ENCODE data around the gene SEZ6L.
"Not testable (repeated sequence)": the region's sequence is repeated elsewhere in the genome, so short reads cannot be mapped to it uniquely, and the experiment has no call there.

SEZ6L gene

DNA sequence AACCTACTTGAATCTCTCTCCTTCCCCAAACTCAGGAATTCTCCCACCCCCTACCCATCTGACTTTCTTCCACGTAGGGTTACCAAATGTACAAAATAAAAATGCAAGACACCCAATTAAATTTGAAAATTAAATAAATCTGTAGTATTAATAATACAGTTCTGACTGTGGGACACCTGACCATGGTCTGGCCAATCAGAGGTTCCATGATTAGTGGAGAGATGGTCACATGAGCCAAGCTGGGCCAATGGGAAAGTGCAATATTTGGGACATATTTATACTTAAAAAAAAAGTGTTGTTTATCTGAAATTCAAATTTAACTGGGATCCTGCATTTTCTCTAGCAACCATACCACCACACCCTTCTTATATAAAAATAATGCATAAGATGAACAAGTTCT, 230.0 kb downstream of the SEZ6L start:
- intact Hi-C loops (cut with DNase I; ENCODE audit: low total_unique reads): no loop called here
- no peak for DNase-seq
- peaks cover 0 to 18% of the 10 kb centered on the region in 2 donors for H3K27me3 ChIP-seq
- no peak overlapping the region for H3K4me3 ChIP-seq
- TF ChIP-seq, protein P1, sequence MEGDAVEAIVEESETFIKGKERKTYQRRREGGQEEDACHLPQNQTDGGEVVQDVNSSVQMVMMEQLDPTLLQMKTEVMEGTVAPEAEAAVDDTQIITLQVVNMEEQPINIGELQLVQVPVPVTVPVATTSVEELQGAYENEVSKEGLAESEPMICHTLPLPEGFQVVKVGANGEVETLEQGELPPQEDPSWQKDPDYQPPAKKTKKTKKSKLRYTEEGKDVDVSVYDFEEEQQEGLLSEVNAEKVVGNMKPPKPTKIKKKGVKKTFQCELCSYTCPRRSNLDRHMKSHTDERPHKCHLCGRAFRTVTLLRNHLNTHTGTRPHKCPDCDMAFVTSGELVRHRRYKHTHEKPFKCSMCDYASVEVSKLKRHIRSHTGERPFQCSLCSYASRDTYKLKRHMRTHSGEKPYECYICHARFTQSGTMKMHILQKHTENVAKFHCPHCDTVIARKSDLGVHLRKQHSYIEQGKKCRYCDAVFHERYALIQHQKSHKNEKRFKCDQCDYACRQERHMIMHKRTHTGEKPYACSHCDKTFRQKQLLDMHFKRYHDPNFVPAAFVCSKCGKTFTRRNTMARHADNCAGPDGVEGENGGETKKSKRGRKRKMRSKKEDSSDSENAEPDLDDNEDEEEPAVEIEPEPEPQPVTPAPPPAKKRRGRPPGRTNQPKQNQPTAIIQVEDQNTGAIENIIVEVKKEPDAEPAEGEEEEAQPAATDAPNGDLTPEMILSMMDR (IDR thresholded peaks at IDR 0.05): no peak
- no peaks in the 10 kb centered on the region for H3K4me1 ChIP-seq
- H3K9me3 ChIP-seq: no peaks in the 10 kb centered on the region
- H3K27ac ChIP-seq: no peak overlapping the region
- H3K36me3 ChIP-seq: no peaks in the 10 kb centered on the region

DNA sequence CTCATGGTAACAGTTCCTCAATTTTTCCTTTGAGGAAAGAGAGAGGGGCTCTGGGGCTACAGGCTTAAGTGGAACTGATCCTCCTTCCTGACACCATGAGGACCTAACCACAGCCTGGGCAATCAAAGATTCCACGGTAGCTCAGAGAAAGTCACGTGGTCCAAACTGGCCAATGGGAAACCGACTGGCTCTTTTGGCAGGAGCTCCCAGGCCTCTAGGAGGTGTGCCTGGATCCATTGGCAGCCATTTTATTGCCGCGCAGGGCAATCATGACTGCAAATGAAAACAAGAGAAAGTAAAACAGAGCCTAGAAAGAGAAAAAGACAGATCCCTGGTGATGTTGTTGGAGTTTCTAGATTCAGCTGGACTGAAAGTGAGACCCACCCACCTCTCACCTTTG, 232.5 kb downstream of the SEZ6L start:
- TF ChIP-seq, protein P1 (IDR thresholded peaks at IDR 0.05): no peak
- H3K36me3 ChIP-seq: no peaks in the 10 kb centered on the region
- no peak overlapping the region for H3K27ac ChIP-seq
- H3K4me3 ChIP-seq: no peak overlapping the region
- DNase-seq: no peak
- H3K27me3 ChIP-seq: peaks cover 0 to 33% of the 10 kb centered on the region in 2 donors
- no peaks in the 10 kb centered on the region for H3K9me3 ChIP-seq
- H3K4me1 ChIP-seq: no peaks in the 10 kb centered on the region
- intact Hi-C loops (cut with DNase I; ENCODE audit: low total_unique reads): no loop called here

DNA sequence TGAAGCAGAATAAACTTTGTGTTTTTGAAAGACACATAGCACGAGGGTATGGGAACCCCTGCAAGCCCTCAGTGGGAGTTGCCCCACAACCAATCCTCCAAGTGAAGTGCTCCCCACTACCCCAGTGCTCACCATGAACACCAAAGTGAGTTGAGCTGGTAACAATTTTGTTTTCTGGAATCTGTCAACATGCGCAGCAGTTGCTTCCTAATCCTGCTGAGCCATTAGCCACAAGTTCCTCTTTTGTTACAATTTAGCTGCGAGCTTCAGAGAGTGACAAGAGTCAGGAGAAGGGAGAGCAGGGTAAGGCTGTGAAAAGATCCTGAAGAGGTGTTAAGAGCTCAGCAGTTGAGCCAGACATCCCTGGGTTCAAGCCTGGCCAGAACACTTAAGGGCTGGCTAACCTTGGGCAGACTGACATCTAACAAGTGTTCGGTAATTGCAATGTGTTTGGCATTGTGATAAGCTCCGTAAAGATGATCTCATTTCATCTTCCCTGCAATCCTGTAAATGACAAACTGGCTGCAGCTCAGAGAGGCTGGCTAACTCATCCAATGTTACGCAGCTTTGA, 235.7 kb downstream of the SEZ6L start:
- peaks cover 0 to 36% of the 10 kb centered on the region in 2 donors for H3K27me3 ChIP-seq
- intact Hi-C loops (cut with DNase I; ENCODE audit: low total_unique reads): no loop called here
- H3K4me3 ChIP-seq: no peak overlapping the region
- TF ChIP-seq, protein P1 (IDR thresholded peaks at IDR 0.05): no peak
- no peaks in the 10 kb centered on the region for H3K9me3 ChIP-seq
- DNase-seq: no peak
- H3K36me3 ChIP-seq: no peaks in the 10 kb centered on the region
- no peak overlapping the region for H3K27ac ChIP-seq
- H3K4me1 ChIP-seq: no peaks in the 10 kb centered on the region

DNA sequence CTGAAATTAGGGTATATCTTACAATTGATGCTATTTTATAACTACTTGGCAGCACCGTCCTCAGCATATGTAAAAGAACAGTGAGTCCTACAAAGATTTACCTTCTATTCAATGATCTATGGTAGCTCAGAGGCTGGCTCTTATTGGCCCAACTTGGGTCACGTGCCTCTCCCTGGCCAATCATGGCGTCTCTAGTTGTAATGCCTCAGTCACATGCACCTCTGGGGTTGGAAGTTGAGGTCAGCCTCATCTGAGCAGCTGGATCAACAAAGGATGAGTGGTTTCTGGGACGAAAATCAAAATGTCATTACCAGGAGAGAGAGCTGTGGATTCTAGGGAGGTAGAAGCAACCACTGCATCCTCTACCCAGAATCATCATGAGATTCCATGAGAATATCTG, 236.9 kb downstream of the SEZ6L start:
- Histone ChIP-seq H3K27ac (no peak overlapping the region), H3K4me3 (no peak overlapping the region), H3K27me3 (peaks cover 0 to 39% of the 10 kb centered on the region in 2 donors), H3K36me3 (no peaks in the 10 kb centered on the region), H3K4me1 (no peaks in the 10 kb centered on the region), H3K9me3 (no peaks in the 10 kb centered on the region)
- TF ChIP-seq, protein P1 (IDR thresholded peaks at IDR 0.05): no peak
- no peak for DNase-seq
- intact Hi-C loops (cut with DNase I; ENCODE audit: low total_unique reads): no loop called here

DNA sequence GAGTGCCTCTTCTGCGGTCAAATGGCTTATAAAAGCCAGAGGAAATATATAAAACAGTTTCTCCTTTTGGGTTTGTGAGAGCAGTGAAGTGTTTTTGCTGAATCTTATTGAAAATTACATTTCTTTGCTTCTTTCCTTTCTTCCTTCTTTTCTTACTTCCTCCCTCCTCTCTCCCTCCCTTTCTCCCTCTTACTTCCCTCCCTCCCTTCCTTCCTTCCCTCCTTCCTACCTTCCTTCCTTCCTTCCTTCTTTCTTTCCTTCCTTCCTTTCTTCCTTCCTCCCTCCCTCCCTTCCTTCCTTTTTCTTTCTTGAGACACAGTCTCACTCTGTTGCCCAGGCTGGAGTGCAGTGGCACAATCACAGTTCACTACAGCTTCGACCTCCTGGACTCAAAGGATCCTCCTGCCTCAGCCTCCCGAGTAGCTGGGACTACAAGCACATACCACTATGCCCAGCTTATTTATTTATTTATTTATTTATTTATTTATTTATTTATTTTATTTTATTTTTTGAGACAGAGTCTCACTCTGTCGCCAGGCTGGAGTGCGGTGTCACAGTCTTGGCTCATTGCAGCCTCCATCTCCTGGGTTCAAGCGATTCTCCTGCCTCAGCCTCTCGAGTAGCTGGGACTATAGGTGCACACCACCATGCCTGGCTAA, 239.4 kb downstream of the SEZ6L start:
- H3K27ac ChIP-seq; DNase-seq; H3K36me3 ChIP-seq; H3K4me3 ChIP-seq; H3K4me1 ChIP-seq; intact Hi-C loops (cut with DNase I; ENCODE audit: low total_unique reads); H3K9me3 ChIP-seq: not testable (repeated sequence)
- H3K27me3 ChIP-seq: peaks cover 0 to 37% of the 10 kb centered on the region in 2 donors

DNA sequence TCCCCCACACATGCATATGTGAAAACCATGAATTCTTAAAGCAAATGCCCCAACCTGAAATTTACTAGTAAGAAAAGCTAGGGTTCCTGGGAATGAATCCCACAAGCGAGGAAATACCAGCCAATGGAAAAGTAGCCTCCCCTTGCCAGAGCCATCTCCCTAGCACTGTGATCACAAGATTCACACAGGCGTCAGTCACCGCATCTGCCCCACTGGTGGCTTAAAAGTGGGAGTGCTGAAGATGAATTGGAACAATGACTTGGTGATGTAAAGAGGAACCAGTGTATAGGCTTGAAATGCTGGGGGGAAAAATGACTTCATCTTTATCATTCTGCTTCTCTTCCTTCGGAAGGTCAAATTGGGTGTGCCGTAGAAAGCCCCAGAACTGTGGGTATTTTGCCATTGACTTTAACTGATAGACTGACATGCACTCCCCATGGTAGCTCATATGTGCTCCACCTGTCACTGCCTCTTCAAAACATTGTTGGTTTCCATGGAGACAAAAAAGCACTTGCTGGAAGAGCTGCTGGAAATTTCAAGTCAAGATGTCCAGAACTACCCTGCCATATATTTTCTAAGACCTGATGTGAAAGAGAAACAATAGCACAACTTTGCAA, 240.6 kb downstream of the SEZ6L start:
- intact Hi-C loops (cut with DNase I; ENCODE audit: low total_unique reads): no loop called here
- H3K27me3 ChIP-seq: peaks cover 0 to 39% of the 10 kb centered on the region in 2 donors
- no peaks in the 10 kb centered on the region for H3K9me3 ChIP-seq
- TF ChIP-seq, protein P1 (IDR thresholded peaks at IDR 0.05): no peak
- no peak for DNase-seq
- H3K4me3 ChIP-seq: no peak overlapping the region
- no peak overlapping the region for H3K27ac ChIP-seq
- no peaks in the 10 kb centered on the region for H3K36me3 ChIP-seq
- no peaks in the 10 kb centered on the region for H3K4me1 ChIP-seq
